ENCODE measurements around the gene POLE3. TPM values are rescaled to one million over a fixed set of nuclear protein-coding genes. Genes with fewer than 3 reads are reported as not detected.

The POLE3 gene
- total RNA-seq, 2 experiments from 2014 or later: 130 to 132 TPM

DNA sequence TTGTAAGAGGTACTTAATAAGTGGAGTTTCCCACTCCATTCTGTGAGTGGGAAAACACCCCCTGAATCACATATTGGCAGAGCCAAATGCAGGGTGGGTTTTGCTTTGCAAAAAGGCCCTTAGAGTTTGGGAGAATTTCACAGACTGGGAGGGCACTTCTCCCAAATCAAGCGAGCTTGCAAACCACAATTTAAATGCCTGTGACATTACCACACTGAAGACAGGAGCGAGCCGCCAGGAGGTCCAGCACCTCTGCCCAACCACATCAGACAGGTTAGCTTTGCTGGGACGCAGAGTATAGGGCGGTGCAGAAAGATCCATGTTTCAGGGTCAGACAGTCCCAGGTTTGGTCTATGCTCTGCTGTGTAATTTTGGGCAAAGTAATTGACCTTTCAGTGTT is 11.7 kb downstream of the POLE3 start:
- TF ChIP-seq, protein P1, sequence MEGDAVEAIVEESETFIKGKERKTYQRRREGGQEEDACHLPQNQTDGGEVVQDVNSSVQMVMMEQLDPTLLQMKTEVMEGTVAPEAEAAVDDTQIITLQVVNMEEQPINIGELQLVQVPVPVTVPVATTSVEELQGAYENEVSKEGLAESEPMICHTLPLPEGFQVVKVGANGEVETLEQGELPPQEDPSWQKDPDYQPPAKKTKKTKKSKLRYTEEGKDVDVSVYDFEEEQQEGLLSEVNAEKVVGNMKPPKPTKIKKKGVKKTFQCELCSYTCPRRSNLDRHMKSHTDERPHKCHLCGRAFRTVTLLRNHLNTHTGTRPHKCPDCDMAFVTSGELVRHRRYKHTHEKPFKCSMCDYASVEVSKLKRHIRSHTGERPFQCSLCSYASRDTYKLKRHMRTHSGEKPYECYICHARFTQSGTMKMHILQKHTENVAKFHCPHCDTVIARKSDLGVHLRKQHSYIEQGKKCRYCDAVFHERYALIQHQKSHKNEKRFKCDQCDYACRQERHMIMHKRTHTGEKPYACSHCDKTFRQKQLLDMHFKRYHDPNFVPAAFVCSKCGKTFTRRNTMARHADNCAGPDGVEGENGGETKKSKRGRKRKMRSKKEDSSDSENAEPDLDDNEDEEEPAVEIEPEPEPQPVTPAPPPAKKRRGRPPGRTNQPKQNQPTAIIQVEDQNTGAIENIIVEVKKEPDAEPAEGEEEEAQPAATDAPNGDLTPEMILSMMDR (conservative IDR thresholded peaks at IDR 0.05; ENCODE audit: low read length): no peak
- TF ChIP-seq EZH2phosphoT487 (IDR thresholded peaks at IDR 0.05; ENCODE audit: borderline replicate concordance, low read depth, low read length): no peak
- H3K36me3 ChIP-seq (ENCODE audit: insufficient read depth, low read length): no peaks in the 10 kb centered on the region
- H3K9me2 ChIP-seq (ENCODE audit: insufficient read depth, low read length): no peaks in the 10 kb centered on the region
- H2AFZ ChIP-seq (ENCODE audit: low read length): no peak overlapping the region
- ChIA-PET CTCF (ENCODE audit: unreplicated experiment) (no interaction called here), POLR2A (no interaction called here)
- peaks cover 12% of the 10 kb centered on the region for H3K4me1 ChIP-seq (ENCODE audit: insufficient read depth, low read length, poor library complexity, severe bottlenecking)
- no peak overlapping the region for H3K4me3 ChIP-seq (ENCODE audit: low read depth, low read length, poor library complexity, severe bottlenecking)
- no peaks in the 10 kb centered on the region for H4K20me1 ChIP-seq (ENCODE audit: insufficient read depth, low read length)
- H3K9me3 ChIP-seq (ENCODE audit: low read length): no peaks in the 10 kb centered on the region
- DNase-seq (ENCODE audit: low spot score): no peak
- no peak overlapping the region for H3K27ac ChIP-seq (ENCODE audit: low read depth, low read length, poor library complexity, severe bottlenecking)
- H3K79me2 ChIP-seq (ENCODE audit: insufficient read depth, low read depth, low read length): no peaks in the 10 kb centered on the region
- no peak overlapping the region for H3K4me2 ChIP-seq (ENCODE audit: low read length)
- BruUV-seq (replicated peaks): no TSS peak
- intact Hi-C loops (cut with micrococcal nuclease; ENCODE audit: unreplicated experiment): no loop called here

DNA sequence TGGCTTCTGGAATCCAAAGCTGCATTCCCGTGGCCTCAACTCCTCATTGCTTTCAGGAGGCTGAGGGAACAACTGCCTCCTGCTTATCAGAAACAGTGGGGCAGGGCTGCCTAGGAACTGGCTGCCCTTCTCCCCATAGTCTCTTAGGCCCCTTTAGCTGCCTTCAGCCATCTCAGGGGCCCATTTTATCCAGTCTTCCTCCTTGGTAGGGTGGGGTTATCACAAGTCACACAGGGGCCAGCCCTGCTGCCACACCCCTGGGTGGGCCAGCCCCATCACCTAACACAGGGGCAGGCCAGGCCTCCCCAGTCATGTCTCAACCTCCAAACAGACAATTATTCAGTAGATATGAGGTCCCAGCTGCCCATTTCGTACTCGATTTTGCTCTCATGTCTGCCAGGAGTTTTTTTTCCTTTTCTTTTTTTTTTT is 13.3 kb downstream of the POLE3 start:
- peaks cover 12% of the 10 kb centered on the region for H3K4me1 ChIP-seq (ENCODE audit: insufficient read depth, low read length, poor library complexity, severe bottlenecking)
- H3K79me2 ChIP-seq (ENCODE audit: insufficient read depth, low read depth, low read length): no peaks in the 10 kb centered on the region
- H3K4me3 ChIP-seq (ENCODE audit: low read depth, low read length, poor library complexity, severe bottlenecking): no peak overlapping the region
- H3K9me2 ChIP-seq (ENCODE audit: insufficient read depth, low read length): no peaks in the 10 kb centered on the region
- no peak for DNase-seq (ENCODE audit: low spot score)
- intact Hi-C loops (cut with micrococcal nuclease; ENCODE audit: unreplicated experiment): no loop called here
- BruUV-seq (replicated peaks): no TSS peak
- TF ChIP-seq, protein P1 (conservative IDR thresholded peaks at IDR 0.05; ENCODE audit: low read length): no peak
- TF ChIP-seq EZH2phosphoT487 (IDR thresholded peaks at IDR 0.05; ENCODE audit: borderline replicate concordance, low read depth, low read length): no peak
- H2AFZ ChIP-seq (ENCODE audit: low read length): no peak overlapping the region
- ChIA-PET CTCF (ENCODE audit: unreplicated experiment) (no interaction called here), POLR2A (no interaction called here)
- peaks cover 5% of the 10 kb centered on the region for H3K36me3 ChIP-seq (ENCODE audit: insufficient read depth, low read length)
- no peak overlapping the region for H3K27ac ChIP-seq (ENCODE audit: low read depth, low read length, poor library complexity, severe bottlenecking)
- no peak overlapping the region for H3K4me2 ChIP-seq (ENCODE audit: low read length)
- H3K9me3 ChIP-seq (ENCODE audit: low read length): no peaks in the 10 kb centered on the region
- no peaks in the 10 kb centered on the region for H4K20me1 ChIP-seq (ENCODE audit: insufficient read depth, low read length)

DNA sequence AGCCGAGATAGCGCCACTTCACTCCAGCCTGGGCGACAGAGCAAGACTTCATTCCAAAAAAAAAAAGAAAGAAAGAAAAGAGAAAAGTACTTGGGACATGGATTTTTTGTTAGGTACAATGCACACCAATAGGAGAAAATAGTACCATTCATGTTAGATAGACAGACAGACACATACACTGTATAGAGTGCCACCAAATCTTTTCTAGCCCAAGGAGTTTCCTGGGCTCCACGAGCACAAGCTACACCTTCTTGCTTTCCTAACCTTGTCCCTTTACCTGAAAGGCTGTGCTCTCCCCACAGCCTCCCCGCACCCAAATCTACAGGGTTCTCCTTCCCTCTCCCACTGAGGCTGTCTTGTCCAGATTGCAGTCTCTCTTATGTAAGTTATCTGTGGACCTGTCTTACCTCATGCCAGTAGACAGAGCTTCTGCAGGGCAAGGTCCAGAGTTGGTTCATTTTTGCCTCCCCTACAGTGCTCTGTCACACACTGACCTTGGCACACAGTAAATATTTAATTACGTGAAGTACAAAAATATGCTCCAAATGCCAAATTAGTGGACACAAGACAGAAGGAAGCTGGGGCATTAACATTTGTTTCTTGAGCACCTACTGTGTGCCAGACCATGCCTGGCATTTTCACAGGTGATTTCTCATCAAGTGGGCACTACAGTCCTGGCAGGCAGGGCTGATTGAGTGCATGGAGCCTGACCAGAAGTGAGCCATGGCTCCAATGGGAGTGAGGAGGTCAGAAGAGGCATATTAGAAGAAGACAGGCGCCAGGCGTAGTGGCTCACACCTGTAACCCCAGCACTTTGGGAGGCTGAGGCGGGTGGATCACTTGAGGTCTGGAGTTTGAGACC is 15.2 kb downstream of the POLE3 start:
- intact Hi-C loops (cut with micrococcal nuclease; ENCODE audit: unreplicated experiment): no loop called here
- Histone ChIP-seq H3K4me1 (ENCODE audit: insufficient read depth, low read length, poor library complexity, severe bottlenecking) (peaks cover 4% of the 10 kb centered on the region), H3K4me3 (ENCODE audit: low read depth, low read length, poor library complexity, severe bottlenecking) (no peak overlapping the region), H3K4me2 (ENCODE audit: low read length) (no peak overlapping the region), H3K9me3 (ENCODE audit: low read length) (no peaks in the 10 kb centered on the region), H4K20me1 (ENCODE audit: insufficient read depth, low read length) (no peaks in the 10 kb centered on the region), H3K27ac (ENCODE audit: low read depth, low read length, poor library complexity, severe bottlenecking) (no peak overlapping the region), H3K9me2 (ENCODE audit: insufficient read depth, low read length) (no peaks in the 10 kb centered on the region), H2AFZ (ENCODE audit: low read length) (no peak overlapping the region), H3K79me2 (ENCODE audit: insufficient read depth, low read depth, low read length) (no peaks in the 10 kb centered on the region), H3K36me3 (ENCODE audit: insufficient read depth, low read length) (peaks cover 8% of the 10 kb centered on the region)
- ChIA-PET CTCF (ENCODE audit: unreplicated experiment) (no interaction called here), POLR2A (no interaction called here)
- DNase-seq (ENCODE audit: low spot score): no peak
- TF ChIP-seq, protein P1 (conservative IDR thresholded peaks at IDR 0.05; ENCODE audit: low read length): no peak
- TF ChIP-seq EZH2phosphoT487 (IDR thresholded peaks at IDR 0.05; ENCODE audit: borderline replicate concordance, low read depth, low read length): no peak
- no TSS peak for BruUV-seq (replicated peaks)
